ENCODE results near the gene TRPC4AP.
"Not testable (repeated sequence)": the region's sequence is repeated elsewhere in the genome, so short reads cannot be mapped to it uniquely, and the experiment has no call there.

TRPC4AP gene

DNA sequence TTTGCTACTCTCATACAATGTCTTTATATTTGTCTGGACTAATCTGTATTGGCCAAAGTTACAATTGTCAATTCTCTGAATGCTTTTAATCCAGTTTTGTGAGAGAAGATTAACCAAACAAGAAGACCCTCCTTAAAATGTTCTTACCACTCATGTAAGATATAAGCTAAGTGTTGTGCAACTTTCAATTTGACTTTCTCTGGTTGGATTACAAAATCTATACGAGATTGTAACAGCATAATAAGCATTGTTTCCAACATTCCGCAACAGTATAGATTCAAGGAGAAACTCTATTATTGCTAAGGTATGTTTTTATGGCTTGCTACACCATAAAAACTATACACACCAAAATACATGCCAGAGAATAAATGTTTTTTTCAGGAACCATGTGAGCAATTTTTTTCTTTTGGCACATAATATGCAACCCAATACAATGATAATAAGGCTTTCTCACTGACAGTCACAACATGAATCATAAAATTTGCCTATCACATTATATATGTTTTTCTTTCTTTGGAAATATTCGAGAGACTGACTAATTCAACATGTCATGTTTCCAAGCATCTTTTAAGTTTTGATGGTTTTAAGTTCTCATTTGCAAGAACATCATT, 12.2 kb upstream of the TRPC4AP start:
- DNase-seq: no peak

DNA sequence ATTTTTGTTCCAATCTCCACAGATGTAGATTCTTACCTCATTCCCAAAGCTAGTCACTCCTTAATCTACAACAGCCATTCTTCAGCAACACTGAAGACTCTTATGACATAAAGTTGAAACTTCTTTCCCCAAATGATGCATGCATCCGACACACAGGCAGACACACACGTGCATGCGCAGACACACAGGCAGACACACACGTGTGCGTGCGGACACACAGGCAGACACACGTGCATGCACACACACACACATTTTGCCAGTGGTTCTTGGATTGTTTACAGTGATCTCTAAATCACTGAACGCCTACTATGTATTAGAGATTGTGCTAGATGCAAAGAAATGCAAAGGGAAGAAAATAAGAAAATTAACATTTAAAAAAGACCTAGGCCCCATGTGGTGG, 9.0 kb upstream of the TRPC4AP start:
- DNase-seq: no peak

GRCh38 chr20:35093267-35093884, 769 bp upstream of the TRPC4AP start:
- no peak for DNase-seq

DNA sequence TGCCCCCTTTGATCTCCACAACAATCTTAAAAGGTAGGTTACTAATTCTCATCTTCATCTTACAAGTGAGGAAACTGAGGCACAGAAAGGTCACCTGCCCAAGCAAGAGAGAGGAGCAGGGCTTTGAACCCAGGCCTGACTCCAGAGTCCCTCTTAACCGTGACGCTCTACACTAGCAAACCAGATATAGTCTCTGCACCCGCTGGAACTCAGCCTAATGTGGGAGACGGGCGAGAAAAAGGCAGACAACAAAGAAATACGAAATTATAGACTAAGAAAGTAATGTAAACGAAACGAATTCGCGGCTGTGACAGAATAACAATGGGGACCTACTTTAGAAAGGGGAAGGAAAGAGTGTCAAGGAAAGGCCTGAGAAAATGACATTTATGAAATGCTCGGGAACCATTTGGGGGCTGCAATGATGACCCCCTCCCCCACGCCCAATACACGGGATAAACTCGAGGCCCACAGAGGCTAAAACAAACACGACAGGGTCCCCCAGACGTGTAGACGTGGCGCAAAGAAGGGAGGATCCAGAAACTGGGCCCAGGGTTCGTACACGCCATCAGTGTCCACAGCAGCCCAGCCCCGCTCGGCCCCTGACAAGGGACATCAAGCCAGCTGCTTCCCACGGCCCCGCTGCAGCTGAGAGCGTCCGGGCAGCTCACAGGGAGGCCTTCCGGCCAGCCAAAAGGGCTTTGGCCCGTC, 637 bp downstream of the TRPC4AP start:
- DNase-seq: peak; percentile 38

- no peak for DNase-seq
Observed at GRCh38 chr20:35088231-35089145, 4.1 kb downstream of the TRPC4AP start.

- no peak for DNase-seq
Observed at GRCh38 chr20:35087791-35088190, 4.8 kb downstream of the TRPC4AP start.

GRCh38 chr20:35087355-35087754, 5.3 kb downstream of the TRPC4AP start:
- DNase-seq: no peak

- no peak for DNase-seq
Observed at GRCh38 chr20:35085477-35086225, 7.0 kb downstream of the TRPC4AP start.

GRCh38 chr20:35084998-35085397, 7.6 kb downstream of the TRPC4AP start:
- DNase-seq: no peak

DNA sequence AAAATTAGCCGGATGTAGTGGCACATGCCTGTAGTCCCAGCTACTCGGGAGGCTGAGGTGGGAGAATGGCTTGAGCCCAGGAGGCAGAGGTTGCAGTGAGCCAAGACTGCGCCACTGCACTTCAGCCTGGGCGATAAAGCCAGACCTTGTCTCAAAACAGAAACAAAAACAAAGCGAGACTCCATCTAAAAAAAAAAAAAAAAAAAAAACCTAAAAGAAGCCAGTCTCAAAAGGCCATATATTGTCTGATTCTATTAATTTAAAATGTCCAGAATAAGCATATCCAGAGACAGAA, 12.3 kb downstream of the TRPC4AP start:
- not testable (repeated sequence) for DNase-seq

- DNase-seq: no peak
Observed at GRCh38 chr20:35079472-35080347, 12.9 kb downstream of the TRPC4AP start.

DNA sequence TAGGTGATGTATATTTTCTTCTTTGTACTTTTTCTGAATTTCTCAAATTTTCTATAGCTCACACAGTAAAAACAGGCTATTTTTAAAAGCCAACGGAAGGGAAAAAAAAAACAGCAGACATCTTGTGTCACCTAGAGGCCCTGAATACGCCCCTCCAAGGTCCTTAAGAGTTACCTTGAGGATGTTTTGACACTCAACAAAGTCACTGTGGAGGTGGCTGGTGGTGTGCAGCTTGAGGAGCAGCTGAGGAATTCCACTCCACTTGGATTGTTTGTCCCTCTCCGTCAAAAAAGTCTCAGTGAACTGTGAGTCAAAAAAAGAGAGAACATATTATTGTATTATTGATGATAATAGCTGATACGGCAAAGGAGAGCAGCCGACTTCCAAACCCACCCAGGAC, 14.7 kb downstream of the TRPC4AP start:
- DNase-seq: no peak

- no peak for DNase-seq
Observed at GRCh38 chr20:35077341-35077740, 15.3 kb downstream of the TRPC4AP start.

GRCh38 chr20:35071436-35072153, 21.0 kb downstream of the TRPC4AP start:
- not testable (repeated sequence) for DNase-seq

DNA sequence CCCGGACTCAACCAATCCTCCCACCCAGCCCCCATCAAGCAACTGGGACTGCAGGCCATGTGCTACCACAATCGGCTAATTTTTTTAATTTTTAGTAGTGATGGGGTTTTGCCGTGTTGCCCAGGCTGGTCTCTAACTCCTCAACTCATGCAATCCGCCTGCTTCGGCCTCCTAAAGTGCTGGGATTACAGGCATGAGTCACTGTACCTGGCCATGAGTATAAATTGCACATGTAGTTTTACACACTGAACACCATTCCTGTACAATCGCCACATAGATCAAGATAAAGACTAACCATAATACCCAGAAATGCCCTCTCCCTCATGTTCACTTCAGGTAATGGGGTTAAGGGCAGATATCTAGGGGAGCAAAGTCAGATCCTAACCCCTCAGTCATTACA, 26.4 kb downstream of the TRPC4AP start:
- no peak for DNase-seq

GRCh38 chr20:35065181-35065580, 27.4 kb downstream of the TRPC4AP start:
- no peak for DNase-seq

- DNase-seq: no peak
Observed at GRCh38 chr20:35063168-35063567, 29.4 kb downstream of the TRPC4AP start.

- DNase-seq: no peak
Observed at GRCh38 chr20:35062478-35062877, 30.1 kb downstream of the TRPC4AP start.

- DNase-seq: no peak
Observed at GRCh38 chr20:35060168-35060567, 32.4 kb downstream of the TRPC4AP start.

GRCh38 chr20:35059612-35060011, 33.0 kb downstream of the TRPC4AP start:
- no peak for DNase-seq

DNA sequence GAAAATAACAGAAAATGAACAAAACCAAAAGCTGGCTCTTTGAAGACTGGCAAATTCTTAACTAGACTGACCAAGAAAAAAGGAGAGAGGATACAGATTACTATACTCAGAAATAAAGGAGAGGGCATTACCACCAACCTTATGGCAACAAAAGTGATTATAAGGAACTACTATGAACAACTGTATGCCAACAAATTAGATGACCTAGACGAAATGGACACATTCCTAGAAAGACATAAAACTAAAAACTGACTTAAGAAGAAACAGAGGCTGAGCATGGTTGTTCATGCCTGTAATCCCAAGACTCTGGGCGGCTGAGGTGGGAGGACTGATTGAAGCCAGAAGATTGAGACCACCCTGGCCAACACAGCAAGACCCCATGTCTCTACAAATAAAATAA, 33.5 kb downstream of the TRPC4AP start:
- DNase-seq: no peak
